WI38 (cell line): Measurements from ENCODE around the gene SRPK2.
"Not testable (repeated sequence)": the region's sequence is repeated elsewhere in the genome, so short reads cannot be mapped to it uniquely, and the experiment has no call there.

Source experiments
- H3K4me3 ChIP-seq: 2 replicates; pipeline ENCODE4 v1.5.1; 2011; ENCODE audit warnings: low read depth, mild to moderate bottlenecking, control low read depth, low read length
- CTCF ChIP-seq: IDR thresholded peaks from 2 replicates; pipeline ENCODE4 v1.5.1; 2012; ENCODE audit warnings: low read depth, mild to moderate bottlenecking, control low read depth, low read length

The SRPK2 gene

GRCh38 chr7:105345003-105345402 is 43.7 kb downstream of the SRPK2 start:
- H3K4me3 ChIP-seq, result no peak overlapping the region
- TF ChIP-seq CTCF, result no peak

- no peak overlapping the region for H3K4me3 ChIP-seq
- no peak for TF ChIP-seq CTCF
Observed at GRCh38 chr7:105339404-105340323, 49.1 kb downstream of the SRPK2 start.

- H3K4me3 ChIP-seq, result no peak overlapping the region
- TF ChIP-seq CTCF, result no peak
Observed at GRCh38 chr7:105337529-105337928, 51.2 kb downstream of the SRPK2 start.

GRCh38 chr7:105336009-105336408 is 52.7 kb downstream of the SRPK2 start:
- no peak overlapping the region for H3K4me3 ChIP-seq
- TF ChIP-seq CTCF, result no peak

GRCh38 chr7:105332661-105333060 is 56.1 kb downstream of the SRPK2 start:
- H3K4me3 ChIP-seq, result not testable (repeated sequence)

- no peak for TF ChIP-seq CTCF
- H3K4me3 ChIP-seq, result no peak overlapping the region
Observed at GRCh38 chr7:105330526-105330925, 58.2 kb downstream of the SRPK2 start.

GRCh38 chr7:105327201-105327600 is 61.5 kb downstream of the SRPK2 start:
- H3K4me3 ChIP-seq, result no peak overlapping the region
- no peak for TF ChIP-seq CTCF
